ENCODE measurements around the gene TEAD3. TPM values are rescaled to one million over a fixed set of nuclear protein-coding genes. Genes with fewer than 3 reads are reported as not detected.
"Not testable (repeated sequence)": the region's sequence is repeated elsewhere in the genome, so short reads cannot be mapped to it uniquely, and the experiment has no call there.

The TEAD3 gene
- total RNA-seq, 1 donor = 11.6 TPM

DNA sequence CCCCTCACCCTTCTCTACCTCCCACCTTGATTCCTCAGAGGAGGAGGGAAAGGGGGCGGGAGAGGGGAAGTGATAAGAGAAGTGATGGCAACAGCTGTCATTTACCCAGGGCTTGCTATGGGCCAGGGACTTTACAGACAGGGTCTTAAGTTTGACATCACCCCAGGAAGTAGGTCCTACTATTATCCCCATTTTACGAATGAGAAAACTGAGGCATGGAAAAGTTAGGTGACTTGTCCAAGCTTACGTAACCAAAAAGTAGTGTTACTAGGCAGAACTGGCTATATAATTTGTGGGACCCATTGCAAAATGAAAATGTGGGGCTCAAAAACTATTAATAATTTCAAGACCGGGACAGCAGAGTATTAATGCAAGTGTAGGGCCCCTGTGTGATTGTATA is 55.2 kb downstream of the TEAD3 start:
- TF ChIP-seq, protein P1, sequence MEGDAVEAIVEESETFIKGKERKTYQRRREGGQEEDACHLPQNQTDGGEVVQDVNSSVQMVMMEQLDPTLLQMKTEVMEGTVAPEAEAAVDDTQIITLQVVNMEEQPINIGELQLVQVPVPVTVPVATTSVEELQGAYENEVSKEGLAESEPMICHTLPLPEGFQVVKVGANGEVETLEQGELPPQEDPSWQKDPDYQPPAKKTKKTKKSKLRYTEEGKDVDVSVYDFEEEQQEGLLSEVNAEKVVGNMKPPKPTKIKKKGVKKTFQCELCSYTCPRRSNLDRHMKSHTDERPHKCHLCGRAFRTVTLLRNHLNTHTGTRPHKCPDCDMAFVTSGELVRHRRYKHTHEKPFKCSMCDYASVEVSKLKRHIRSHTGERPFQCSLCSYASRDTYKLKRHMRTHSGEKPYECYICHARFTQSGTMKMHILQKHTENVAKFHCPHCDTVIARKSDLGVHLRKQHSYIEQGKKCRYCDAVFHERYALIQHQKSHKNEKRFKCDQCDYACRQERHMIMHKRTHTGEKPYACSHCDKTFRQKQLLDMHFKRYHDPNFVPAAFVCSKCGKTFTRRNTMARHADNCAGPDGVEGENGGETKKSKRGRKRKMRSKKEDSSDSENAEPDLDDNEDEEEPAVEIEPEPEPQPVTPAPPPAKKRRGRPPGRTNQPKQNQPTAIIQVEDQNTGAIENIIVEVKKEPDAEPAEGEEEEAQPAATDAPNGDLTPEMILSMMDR (IDR thresholded peaks at IDR 0.05; ENCODE audit: insufficient read depth, low read length) = no peak
- no peak for DNase-seq (ENCODE audit: low read depth)
- no peak overlapping the region for H3K4me3 ChIP-seq (ENCODE audit: low read depth, low read length)

DNA sequence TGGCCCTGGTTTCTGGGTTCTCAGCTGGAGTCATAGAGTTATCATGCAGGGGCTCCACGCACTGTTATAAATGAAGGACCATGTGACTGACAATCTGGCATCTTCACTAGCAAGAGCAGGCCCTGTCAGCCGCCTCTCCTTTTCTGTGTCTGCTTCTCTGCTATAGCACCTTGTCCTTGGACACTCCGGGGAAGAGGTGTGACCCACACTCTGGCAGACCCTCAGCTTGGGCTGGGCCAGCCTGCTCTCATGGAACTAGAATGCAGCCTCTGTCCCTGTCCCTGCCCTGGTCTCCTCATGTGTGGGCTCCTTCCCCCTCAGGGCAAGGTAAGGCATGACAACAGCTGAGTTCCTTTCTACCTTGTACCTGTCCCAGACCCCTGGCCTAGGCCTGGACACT is 55.7 kb downstream of the TEAD3 start:
- DNase-seq (ENCODE audit: low read depth) = no peak
- TF ChIP-seq, protein P1 (IDR thresholded peaks at IDR 0.05; ENCODE audit: insufficient read depth, low read length) = no peak
- H3K4me3 ChIP-seq (ENCODE audit: low read depth, low read length) = no peak overlapping the region

DNA sequence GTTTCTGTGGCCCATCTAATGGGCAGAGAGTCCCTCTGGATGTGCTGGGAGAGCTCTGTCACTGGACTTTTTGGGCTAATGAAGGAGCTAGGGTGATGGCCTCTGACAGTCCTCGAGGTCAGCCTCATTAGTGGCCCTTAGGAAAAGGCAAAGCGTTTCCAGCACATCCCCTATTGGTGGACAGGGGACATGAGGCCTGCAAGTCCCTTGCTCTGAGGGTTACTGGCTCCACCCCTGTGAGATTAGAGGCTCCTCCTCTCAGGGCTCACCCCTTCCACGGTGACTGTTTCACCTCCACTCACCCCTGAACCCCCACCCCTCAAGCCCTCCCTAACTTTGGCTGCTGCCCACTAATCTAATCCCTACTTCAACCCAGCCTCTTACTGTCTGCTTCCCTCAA is 57.6 kb downstream of the TEAD3 start:
- TF ChIP-seq, protein P1 (IDR thresholded peaks at IDR 0.05; ENCODE audit: insufficient read depth, low read length) = no peak
- DNase-seq (ENCODE audit: low read depth) = no peak
- no peak overlapping the region for H3K4me3 ChIP-seq (ENCODE audit: low read depth, low read length)

DNA sequence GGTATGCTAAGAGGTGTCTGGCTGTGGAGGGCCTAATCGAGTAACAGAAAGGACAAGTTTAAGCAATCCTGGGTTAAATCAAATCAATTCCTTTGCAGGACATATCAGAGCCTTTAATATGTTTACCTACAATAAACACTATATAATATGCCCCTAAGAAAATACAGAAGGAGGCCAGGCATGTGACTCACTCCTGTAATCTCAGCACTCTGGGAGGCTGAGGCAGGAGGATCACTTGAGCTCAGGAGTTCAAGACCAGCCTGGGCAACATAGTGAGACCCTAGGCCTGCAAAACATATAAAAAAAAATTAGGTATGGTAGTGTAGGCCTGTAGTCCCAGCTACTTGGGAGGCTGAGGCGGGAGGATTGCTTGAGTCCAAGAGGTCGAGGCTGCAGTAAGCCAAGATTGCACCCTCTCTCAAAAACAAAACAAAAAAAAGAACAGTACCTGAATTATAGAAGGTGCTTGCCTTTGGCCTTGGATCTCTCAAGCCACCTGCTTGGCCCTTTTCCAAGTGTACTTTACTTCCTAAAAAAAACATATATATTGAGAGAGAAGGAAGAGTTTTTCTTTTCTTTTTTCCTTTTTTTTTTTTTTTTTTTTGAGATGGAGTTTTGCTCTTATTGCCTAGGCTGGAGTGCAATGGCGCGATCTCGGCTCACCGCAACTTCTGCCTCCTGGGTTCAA is 58.4 kb downstream of the TEAD3 start:
- DNase-seq (ENCODE audit: low read depth); H3K4me3 ChIP-seq (ENCODE audit: low read depth, low read length): not testable (repeated sequence)

DNA sequence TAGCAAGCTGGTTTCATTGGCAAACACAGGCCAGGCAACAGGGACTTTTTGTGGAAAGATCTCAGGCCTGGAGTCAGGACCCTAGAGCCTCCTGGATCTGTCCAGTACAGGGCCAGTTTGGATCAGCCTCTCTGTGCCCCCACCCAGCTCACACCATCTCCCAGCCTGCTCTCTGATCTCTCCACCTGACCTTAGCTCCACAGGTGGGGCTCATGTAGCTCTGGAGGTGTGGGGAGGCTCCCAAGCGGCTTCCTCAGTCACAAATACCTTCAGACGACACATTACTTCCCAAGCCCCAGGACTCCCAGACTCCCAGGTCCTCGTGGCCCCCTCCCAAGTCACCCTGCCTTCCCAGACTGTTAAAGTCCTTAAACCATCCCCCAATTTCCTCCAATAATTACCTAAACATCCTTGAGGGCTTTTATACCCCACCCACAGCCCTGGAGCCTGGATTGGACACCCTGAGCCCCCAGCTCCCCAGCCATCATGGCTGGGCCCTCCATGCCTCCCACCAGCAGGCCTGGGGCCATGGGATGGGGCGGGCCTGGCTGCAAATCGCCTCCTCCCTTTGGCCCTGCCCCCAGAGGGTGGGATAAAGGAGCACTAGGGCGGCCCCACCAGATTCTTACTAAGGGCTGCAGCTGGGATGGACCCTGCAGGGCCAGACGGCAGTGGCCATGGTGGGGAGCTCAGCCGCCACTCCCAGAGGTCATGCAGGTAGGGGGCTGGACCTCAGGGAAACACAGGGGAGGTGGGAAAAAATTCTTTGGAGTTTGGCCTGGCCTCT is 60.6 kb downstream of the TEAD3 start:
- no peak for DNase-seq (ENCODE audit: low read depth)
- TF ChIP-seq, protein P1 (IDR thresholded peaks at IDR 0.05; ENCODE audit: insufficient read depth, low read length) = no peak
- H3K4me3 ChIP-seq (ENCODE audit: low read depth, low read length) = no peak overlapping the region

DNA sequence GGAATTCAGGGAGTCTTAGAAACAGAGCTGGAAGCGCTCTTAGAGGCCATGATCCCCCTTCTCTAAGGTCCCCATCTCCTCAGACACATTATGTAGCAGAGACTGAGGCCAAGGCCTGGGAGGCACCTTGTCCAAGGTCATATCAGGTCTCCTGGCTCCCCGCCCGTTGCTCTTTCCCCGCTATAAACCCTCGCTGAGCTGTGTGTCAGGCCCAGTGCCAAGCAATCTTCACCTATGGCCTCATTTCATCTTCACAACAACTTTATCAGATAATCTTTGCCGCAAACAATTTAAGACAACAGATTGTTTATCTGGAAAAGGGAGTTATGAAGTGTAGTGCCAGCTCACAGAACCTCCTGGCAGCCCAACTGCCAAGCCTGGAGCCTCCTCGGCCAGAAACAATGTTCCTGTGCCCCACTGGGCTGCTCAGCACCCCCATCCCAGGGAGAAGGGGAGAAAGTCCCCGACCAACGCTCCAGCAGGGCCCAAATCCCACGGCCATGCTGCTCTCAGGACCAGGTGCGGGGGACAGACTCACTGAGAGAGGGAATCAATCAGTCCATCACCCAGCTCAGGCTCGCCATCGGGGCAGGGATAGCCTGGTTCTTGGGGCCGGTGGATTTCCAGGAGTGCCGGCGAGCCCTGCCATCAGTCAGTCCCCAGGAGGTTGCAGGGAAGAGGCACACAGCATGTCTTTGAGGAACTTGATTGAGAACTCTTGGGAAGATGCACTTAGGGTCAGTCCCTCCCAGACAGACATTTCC is 61.6 kb downstream of the TEAD3 start:
- H3K4me3 ChIP-seq (ENCODE audit: low read depth, low read length) = no peak overlapping the region
- DNase-seq (ENCODE audit: low read depth) = no peak
- TF ChIP-seq, protein P1 (IDR thresholded peaks at IDR 0.05; ENCODE audit: insufficient read depth, low read length) = no peak

DNA sequence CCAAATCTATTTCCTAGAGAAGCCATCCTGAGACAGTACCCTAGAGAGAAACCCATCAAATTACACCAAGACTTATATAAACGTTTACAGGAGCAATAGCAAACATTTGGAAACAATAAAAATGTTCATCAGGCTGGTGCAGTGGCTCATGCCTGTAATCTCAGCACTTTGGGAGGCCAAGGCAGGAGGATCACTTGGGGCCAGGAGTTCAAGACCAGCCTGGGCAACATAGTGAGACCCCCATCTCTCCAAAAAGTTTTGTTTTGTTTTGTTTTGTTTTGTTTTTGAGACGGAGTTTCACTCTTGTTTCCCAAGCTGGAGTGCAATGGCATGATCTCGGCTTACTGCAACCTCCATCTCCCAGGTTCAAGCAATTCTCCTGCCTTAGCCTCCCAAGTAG is 64.2 kb downstream of the TEAD3 start:
- not testable (repeated sequence) for DNase-seq (ENCODE audit: low read depth)

More for the DNA sequence above, 64.2 kb downstream of the TEAD3 start:
- H3K4me3 ChIP-seq (ENCODE audit: low read depth, low read length) = not testable (repeated sequence)
